ENCODE data around the gene TBL1XR1. TPM values are rescaled to one million over a fixed set of nuclear protein-coding genes. Genes with fewer than 3 reads are reported as not detected.

Gene TBL1XR1
- total and polyA plus RNA-seq, 2 of the 13 experiments (the other 11 are each of a cell fraction or from before 2014, with no cell fraction given) = 57.7 to 62.5 TPM

DNA sequence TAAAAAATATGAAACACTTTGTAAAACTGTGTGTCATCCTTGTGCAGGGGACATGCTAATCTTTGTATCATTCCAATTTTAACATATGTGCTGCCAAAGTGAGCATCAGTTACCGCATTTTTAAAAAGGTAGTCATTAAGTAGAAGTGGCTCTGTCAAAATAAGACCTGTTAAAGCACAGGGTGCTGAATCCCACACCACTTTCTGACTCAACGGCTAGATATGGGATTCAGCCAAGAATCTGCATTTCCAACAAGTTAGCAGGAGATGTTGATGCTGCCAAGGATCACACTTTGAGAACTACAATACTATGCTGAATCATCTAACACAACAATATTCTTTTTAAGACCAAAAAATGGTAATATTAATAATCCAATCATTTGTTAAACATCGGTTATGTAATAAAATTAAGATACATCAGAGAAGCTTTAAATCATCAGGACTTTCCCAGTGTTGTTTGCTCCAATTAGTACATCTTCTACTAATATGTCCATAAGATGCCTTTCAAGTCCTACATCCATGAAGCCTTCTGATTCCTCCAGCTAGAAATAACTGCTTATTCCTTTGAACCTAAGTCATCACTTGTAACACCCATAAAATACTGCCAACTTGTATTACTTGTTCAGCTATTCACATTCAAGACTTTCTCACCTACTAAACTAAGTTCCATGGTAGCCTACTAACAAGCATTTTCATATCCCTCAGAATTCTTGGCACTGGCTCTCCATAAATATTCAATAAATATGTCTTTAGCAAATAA is 71.1 kb downstream of the TBL1XR1 start:
- POLR2A ChIA-PET = no interaction called here
- TF ChIP-seq ZNF382 (CRISPR knock-in tag; IDR thresholded peaks at IDR 0.05; ENCODE audit: borderline replicate concordance) (no peak), HMG20A (CRISPR knock-in tag; IDR thresholded peaks at IDR 0.05; ENCODE audit: borderline replicate concordance) (no peak)
- Histone ChIP-seq H3K9ac (ENCODE audit: insufficient read depth, low read depth, low read length) (no peak overlapping the region), H3K27ac (ENCODE audit: extremely low read length, insufficient read depth, low read length) (no peak overlapping the region), H3K27me3 (ENCODE audit: control insufficient read depth in 1 of 2, insufficient read depth in 2 of 2, low read length in 2 of 2) (no peaks in the 10 kb centered on the region), H3K4me3 (replicated peaks in 1 of 3; ENCODE audit: insufficient read depth in 1 of 3, low read depth in 2 of 3, low read length in 3 of 3) (no peak overlapping the region), H3K9me3 (ENCODE audit: low read length) (no peaks in the 10 kb centered on the region), H3K4me1 (ENCODE audit: insufficient read depth, low read length) (peaks cover 23% of the 10 kb centered on the region), H3K36me3 (replicated peaks in 1 of 2; ENCODE audit: control insufficient read depth in 1 of 2, insufficient read depth in 2 of 2, low read length in 2 of 2) (peaks cover 0 to 5% of the 10 kb centered on the region in 2 experiments; a peak in 1 of 5 replicates), H2AFZ (ENCODE audit: low read length) (no peak overlapping the region), H3K4me2 (ENCODE audit: low read depth, low read length) (no peak overlapping the region), H3K79me2 (ENCODE audit: insufficient read depth, low read length) (peaks cover 98% of the 10 kb centered on the region), H4K20me1 (ENCODE audit: insufficient read depth, low read length) (peaks cover 65% of the 10 kb centered on the region)
- CTCF ChIA-PET (ENCODE audit: low intra/inter-chr PET ratio, low total read pairs) = no interaction called here
- BruUV-seq (replicated peaks) = no TSS peak
- no peak for ATAC-seq
- FAIRE-seq = no peak
- in situ Hi-C loops (cut with HindIII; ENCODE audit: extremely low pct_ligation_motif_present, low pct_unique_long_range_greater_than_20kb) = no loop called here
- intact Hi-C loops (cut with micrococcal nuclease; ENCODE audit: unreplicated experiment) = no loop called here
- WGBS (ENCODE audit: low lambda C conversion rate) = 92% methylated on average over 3 of the region's 3 CpGs
- DNase-seq (ENCODE audit: low spot score) = no peak

DNA sequence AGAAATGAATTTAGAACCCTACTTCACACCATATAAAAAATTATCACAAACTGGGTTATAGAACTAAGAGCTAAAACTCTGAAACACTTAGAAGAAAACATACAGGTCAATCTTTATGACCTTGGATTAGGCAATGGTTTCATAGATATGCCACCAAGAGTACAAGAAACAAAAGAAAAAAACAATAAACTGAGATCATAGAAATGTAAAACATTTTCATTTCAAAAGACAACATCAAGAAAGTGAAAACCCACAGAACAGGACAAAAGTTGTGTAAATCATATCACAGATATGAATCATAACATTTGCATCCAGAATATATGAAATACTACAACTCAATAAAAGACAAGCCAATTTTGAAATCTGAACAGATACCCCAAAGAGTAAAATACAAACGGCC is 72.4 kb downstream of the TBL1XR1 start:
- no peak overlapping the region for H3K9ac ChIP-seq (ENCODE audit: insufficient read depth, low read depth, low read length)
- in situ Hi-C loops (cut with HindIII; ENCODE audit: extremely low pct_ligation_motif_present, low pct_unique_long_range_greater_than_20kb) (no loop called here), intact Hi-C loops (cut with micrococcal nuclease; ENCODE audit: unreplicated experiment) (no loop called here)
- peaks cover 99% of the 10 kb centered on the region for H3K79me2 ChIP-seq (ENCODE audit: insufficient read depth, low read length)
- H3K4me3 ChIP-seq (replicated peaks in 1 of 3; ENCODE audit: insufficient read depth in 1 of 3, low read depth in 2 of 3, low read length in 3 of 3) = no peak overlapping the region
- POLR2A ChIA-PET = no interaction called here
- no peaks in the 10 kb centered on the region for H3K27me3 ChIP-seq (ENCODE audit: control insufficient read depth in 1 of 2, insufficient read depth in 2 of 2, low read length in 2 of 2)
- H3K9me3 ChIP-seq (ENCODE audit: low read length) = no peaks in the 10 kb centered on the region
- H4K20me1 ChIP-seq (ENCODE audit: insufficient read depth, low read length) = peaks cover 72% of the 10 kb centered on the region
- DNase-seq (ENCODE audit: low spot score) (no peak), ATAC-seq (no peak), FAIRE-seq (no peak)
- no peak overlapping the region for H2AFZ ChIP-seq (ENCODE audit: low read length)
- H3K27ac ChIP-seq (ENCODE audit: extremely low read length, insufficient read depth, low read length) = no peak overlapping the region
- H3K4me2 ChIP-seq (ENCODE audit: low read depth, low read length) = no peak overlapping the region
- WGBS (ENCODE audit: low lambda C conversion rate) = 91% methylated on average over 1 of the region's 1 CpG
- H3K4me1 ChIP-seq (ENCODE audit: insufficient read depth, low read length) = peaks cover 33% of the 10 kb centered on the region
- CTCF ChIA-PET (ENCODE audit: low intra/inter-chr PET ratio, low total read pairs) = no interaction called here
- no TSS peak for BruUV-seq (replicated peaks)
- no peaks in the 10 kb centered on the region; a peak in 1 of 5 replicates for H3K36me3 ChIP-seq (replicated peaks in 1 of 2; ENCODE audit: control insufficient read depth in 1 of 2, insufficient read depth in 2 of 2, low read length in 2 of 2)
- no peak for TF ChIP-seq SOX6 (IDR thresholded peaks at IDR 0.05)
- no peak for TF ChIP-seq SOX6 (CRISPR knock-in tag; IDR thresholded peaks at IDR 0.05)
- TF ChIP-seq POLR2AphosphoS2 (IDR thresholded peaks at IDR 0.05; ENCODE audit: low read depth, low read length) = no peak
- TF ChIP-seq ZBTB39 (CRISPR knock-in tag; IDR thresholded peaks at IDR 0.05) = no peak
- TF ChIP-seq E2F2 (CRISPR knock-in tag; IDR thresholded peaks at IDR 0.05; ENCODE audit: borderline replicate concordance) = no peak
- no peak for TF ChIP-seq ZNF543 (CRISPR knock-in tag; IDR thresholded peaks at IDR 0.05)
